Prostate gland (tissue), 2 donors: ENCODE data around the gene ZNF316. TPM values are rescaled to one million over a fixed set of nuclear protein-coding genes. Genes with fewer than 3 reads are reported as not detected.

Source experiments
- DNase-seq: peaks from one replicate; pipeline ENCODE4 v3.0.0-alpha.2; 2019; ENCODE audit warnings: low spot score
- H3K27ac ChIP-seq, 2 donors: fragments of 200-600 bp; sonication (generic); 2 replicates each; pipeline ENCODE4 v1.5.1; 2017 to 2019
- H3K27me3 ChIP-seq: fragments of 200-600 bp; sonication (generic); replicated peaks from 2 replicates; pipeline ENCODE4 v1.5.1; 2019; ENCODE audit not compliant: insufficient read depth
- H3K36me3 ChIP-seq, 2 donors: fragments of 200-600 bp; sonication (generic); 1 replicate in 1 of 2; 2 replicates in 1 of 2; pipeline versions ENCODE4 v1.5.1 to v1.8.1; 2017 to 2019
- H3K4me1 ChIP-seq: fragments of 200-600 bp; sonication (generic); replicated peaks from 2 replicates; pipeline ENCODE4 v1.5.1; 2019
- H3K4me3 ChIP-seq, 2 donors: fragments of 200-600 bp; sonication (generic); 2 replicates each; pipeline ENCODE4 v1.5.1; 2017 to 2019
- H3K9me3 ChIP-seq: fragments of 200-600 bp; sonication (generic); 2 replicates; pipeline ENCODE4 v1.5.1; 2017
- CTCF ChIP-seq, 4 experiments: fragments of 200-600 bp in 2 of 4; fragments of 450-650 bp in 2 of 4; sonication (generic) in 2 of 4; IDR thresholded peaks; 1 replicate in 3 of 4; 2 replicates in 1 of 4; pipeline ENCODE4 v1.5.1; 2016 to 2019; ENCODE audit warnings: antibody characterized with exemption in 4 of 4, mild to moderate bottlenecking in 2 of 4, moderate library complexity in 2 of 4
- POLR2A ChIP-seq: fragments of 450-650 bp; IDR thresholded peaks from one replicate; pipeline ENCODE4 v1.6.1; 2016; ENCODE audit warnings: antibody characterized with exemption, mild to moderate bottlenecking
- POLR2AphosphoS5 ChIP-seq: sonication (generic); formaldehyde crosslinking; IDR thresholded peaks from one replicate; pipeline ENCODE4 v1.6.1; 2017; ENCODE audit warnings: antibody characterized with exemption
- WGBS: methylation state at CpG from one replicate; pipeline ENCODE4 v1.1.5; 2018; 5-methylcytosine and 5-hydroxymethylcytosine counted together
- intact Hi-C: fragments of 100-400 bp; cut with DNase I; formaldehyde crosslinking; loops from one replicate; pipeline ENCODE4 v1.14.2; 2022
- total RNA-seq, 2 donors: library from RNA; depleted of rRNA; stranded (reverse); fragments of >200 nt; gene quantifications; one replicate each; pipeline ENCODE4 v1.1.0, GENCODE V29; 2016

ZNF316 gene
- total RNA-seq, 2 donors from 2014 or later, result 39.2 to 53.8 TPM

DNA sequence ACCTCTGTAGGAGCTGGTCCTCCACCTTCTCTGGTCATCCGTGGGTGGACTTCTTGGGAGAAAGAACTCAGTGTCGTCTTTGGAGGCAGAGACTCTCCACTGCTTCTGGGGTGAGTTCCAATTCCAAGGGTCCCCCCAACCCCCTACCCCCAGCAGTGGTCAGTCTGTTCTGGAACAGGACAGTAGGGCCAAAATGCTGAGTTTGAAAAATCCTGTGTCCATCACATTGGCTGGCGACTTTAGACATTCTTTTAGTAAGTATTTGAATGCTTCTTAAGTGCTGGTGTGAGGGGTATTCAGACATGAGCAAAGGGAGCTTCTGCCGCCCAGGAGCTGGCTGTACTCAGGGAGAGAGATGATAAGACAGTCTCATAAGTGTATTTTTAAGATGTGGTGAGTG lies 1.9 kb downstream of the ZNF316 start:
- DNase-seq, result no peak
- 77% methylated on average over 4 of the region's 4 CpGs for WGBS
- peaks cover 6% of the 10 kb centered on the region for H3K4me1 ChIP-seq
- intact Hi-C loops, result loop anchor here (5.0 kb wide), 1 partner anchor 68 kb away; the partner anchor contains the start of gene ZNF12
- H3K27ac ChIP-seq, result no peak overlapping the region
- H3K4me3 ChIP-seq, result no peak overlapping the region
- no peaks in the 10 kb centered on the region for H3K27me3 ChIP-seq
- no peak for TF ChIP-seq CTCF (IDR thresholded peaks at IDR 0.05)
- TF ChIP-seq POLR2AphosphoS5, result no peak
- TF ChIP-seq POLR2A, result no peak
- peaks cover 0 to 16% of the 10 kb centered on the region in 2 donors for H3K36me3 ChIP-seq
- H3K9me3 ChIP-seq, result no peaks in the 10 kb centered on the region

GRCh38 chr7:6639627-6640026 lies 2.5 kb downstream of the ZNF316 start:
- DNase-seq, result no peak
- intact Hi-C loops, result loop anchor here (5.0 kb wide), 1 partner anchor 68 kb away; the partner anchor contains the start of gene ZNF12
- no peaks in the 10 kb centered on the region for H3K27me3 ChIP-seq
- no peaks in the 10 kb centered on the region for H3K9me3 ChIP-seq
- no peak overlapping the region for H3K27ac ChIP-seq
- no peak for TF ChIP-seq POLR2A
- no peak for TF ChIP-seq POLR2AphosphoS5
- TF ChIP-seq CTCF (IDR thresholded peaks at IDR 0.05), result no peak
- WGBS, result 87% methylated on average over 11 of the region's 11 CpGs
- H3K4me1 ChIP-seq, result peaks cover 6% of the 10 kb centered on the region
- peaks cover 5 to 19% of the 10 kb centered on the region in 2 donors for H3K36me3 ChIP-seq
- H3K4me3 ChIP-seq, result no peak overlapping the region

- H3K4me1 ChIP-seq, result peaks cover 6% of the 10 kb centered on the region
- peaks cover 7 to 26% of the 10 kb centered on the region in 2 donors for H3K36me3 ChIP-seq
- no peak for TF ChIP-seq POLR2AphosphoS5
- WGBS, result 67% methylated on average over 11 of the region's 11 CpGs
- intact Hi-C loops, result no loop called here
- H3K27me3 ChIP-seq, result no peaks in the 10 kb centered on the region
- no peak for DNase-seq
- H3K4me3 ChIP-seq, result no peak overlapping the region
- H3K9me3 ChIP-seq, result no peaks in the 10 kb centered on the region
- no peak overlapping the region for H3K27ac ChIP-seq
These were observed 3.2 kb downstream of the ZNF316 start for GRCh38 chr7:6640246-6640721.

GRCh38 chr7:6641305-6642035 lies 4.4 kb downstream of the ZNF316 start:
- Histone ChIP-seq H3K27me3 (no peaks in the 10 kb centered on the region), H3K9me3 (no peaks in the 10 kb centered on the region), H3K27ac (no peak overlapping the region), H3K4me1 (peaks cover 6% of the 10 kb centered on the region), H3K4me3 (no peak overlapping the region), H3K36me3 (peaks cover 7 to 27% of the 10 kb centered on the region in 2 donors)
- WGBS, result 89% methylated on average over 15 of the region's 15 CpGs
- intact Hi-C loops, result no loop called here
- TF ChIP-seq CTCF (IDR thresholded peaks at IDR 0.05) (no peak), POLR2A (no peak)
- DNase-seq, result no peak

DNA sequence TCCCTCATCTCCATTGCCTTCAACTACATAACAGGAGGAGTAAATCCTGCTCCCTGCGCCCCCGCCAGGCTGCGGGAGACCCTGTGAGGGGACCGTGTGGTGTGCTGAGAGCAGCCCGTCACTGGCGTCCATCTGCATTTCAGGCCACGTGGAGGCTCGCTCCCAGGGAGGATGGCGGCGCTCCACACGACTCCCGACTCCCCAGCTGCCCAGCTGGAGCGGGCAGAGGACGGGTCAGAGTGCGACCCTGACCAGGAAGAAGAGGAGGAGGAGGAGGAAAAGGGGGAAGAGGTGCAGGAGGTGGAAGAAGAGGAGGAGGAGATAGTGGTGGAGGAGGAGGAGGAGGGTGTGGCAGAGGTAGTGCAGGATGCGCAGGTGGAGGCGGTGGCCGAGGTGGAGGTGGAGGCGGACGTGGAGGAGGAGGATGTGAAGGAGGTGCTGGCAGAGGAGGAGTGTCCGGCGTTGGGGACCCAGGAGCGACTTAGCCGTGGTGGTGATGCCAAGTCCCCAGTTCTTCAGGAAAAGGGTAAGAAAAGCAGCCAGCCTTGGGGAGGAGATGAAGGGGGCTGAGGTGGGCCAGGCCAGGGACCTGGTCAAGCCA lies 5.2 kb downstream of the ZNF316 start:
- H3K27ac ChIP-seq, result no peak overlapping the region
- 88% methylated on average over 24 of the region's 24 CpGs for WGBS

More for the DNA sequence above, 5.2 kb downstream of the ZNF316 start:
- DNase-seq, result no peak
- TF ChIP-seq CTCF (IDR thresholded peaks at IDR 0.05), result no peak
- no peak for TF ChIP-seq POLR2AphosphoS5
- TF ChIP-seq POLR2A, result no peak
- Histone ChIP-seq H3K27me3 (no peaks in the 10 kb centered on the region), H3K4me1 (peaks cover 6% of the 10 kb centered on the region), H3K4me3 (no peak overlapping the region), H3K36me3 (peaks cover 7 to 27% of the 10 kb centered on the region in 2 donors), H3K9me3 (no peaks in the 10 kb centered on the region)
- intact Hi-C loops, result no loop called here
